Colonic mucosa (tissue), 4 donors: ENCODE data around the gene SLC10A7. TPM values are rescaled to one million over a fixed set of nuclear protein-coding genes. Genes with fewer than 3 reads are reported as not detected.

Source experiments
- DNase-seq: peaks from one replicate; pipeline ENCODE4 v3.0.0-alpha.2; 2020
- H3K27ac ChIP-seq: fragments of 200-600 bp; one replicate; pipeline ENCODE4 v1.8.0; 2021
- H3K27me3 ChIP-seq: fragments of 200-600 bp; one replicate; pipeline ENCODE4 v1.8.0; 2021
- H3K36me3 ChIP-seq: fragments of 200-600 bp; one replicate; pipeline ENCODE4 v1.8.0; 2021
- H3K4me1 ChIP-seq: fragments of 200-600 bp; one replicate; pipeline ENCODE4 v1.8.0; 2021; ENCODE audit warnings: mild to moderate bottlenecking
- H3K4me3 ChIP-seq: fragments of 200-600 bp; one replicate; pipeline ENCODE4 v1.8.0; 2021
- H3K9ac ChIP-seq, 2 donors: one replicate each; pipeline ENCODE4 v1.7.0; 2013; ENCODE audit warnings: control low read depth in 2 of 2, low read depth in 2 of 2, low read length in 2 of 2
- H3K9me3 ChIP-seq: fragments of 200-600 bp; one replicate; pipeline ENCODE4 v1.8.0; 2021
- intact Hi-C: fragments of 100-400 bp; cut with DNase I; formaldehyde crosslinking; loops from one replicate; pipeline ENCODE4 v1.14.1; 2022
- total RNA-seq, 2 donors: library from RNA; stranded (reverse); fragmentation: NEBNext Ultra II Directional in 1 of 2; extraction: Animal tissue kit (Norgen Biotek cat#: 25700) in 1 of 2; gene quantifications; one replicate each; pipeline ENCODE4 v1.2.1, GENCODE V29; 2021
- TF ChIP-seq, protein P1 (sequence below): fragments of 200-600 bp; IDR thresholded peaks from one replicate; pipeline ENCODE4 v1.8.0; 2022; ENCODE audit warnings: antibody characterized with exemption, mild to moderate bottlenecking
- donor health status: healthy.
- donor health status: DM: no; HTN: no; CAD: no.
- donor health status: DM: no; HTN: no; CAD: no.

SLC10A7 gene
- total RNA-seq, 2 donors from 2014 or later: 17.4 to 19.2 TPM

GRCh38 chr4:146443525-146443924 lies 78.2 kb downstream of the SLC10A7 start:
- DNase-seq: no peak
- Histone ChIP-seq H3K4me3 (no peak overlapping the region), H3K27ac (no peak overlapping the region), H3K9ac (no peak overlapping the region), H3K9me3 (no peaks in the 10 kb centered on the region), H3K36me3 (no peaks in the 10 kb centered on the region), H3K4me1 (no peaks in the 10 kb centered on the region), H3K27me3 (no peaks in the 10 kb centered on the region)
- TF ChIP-seq, protein P1, sequence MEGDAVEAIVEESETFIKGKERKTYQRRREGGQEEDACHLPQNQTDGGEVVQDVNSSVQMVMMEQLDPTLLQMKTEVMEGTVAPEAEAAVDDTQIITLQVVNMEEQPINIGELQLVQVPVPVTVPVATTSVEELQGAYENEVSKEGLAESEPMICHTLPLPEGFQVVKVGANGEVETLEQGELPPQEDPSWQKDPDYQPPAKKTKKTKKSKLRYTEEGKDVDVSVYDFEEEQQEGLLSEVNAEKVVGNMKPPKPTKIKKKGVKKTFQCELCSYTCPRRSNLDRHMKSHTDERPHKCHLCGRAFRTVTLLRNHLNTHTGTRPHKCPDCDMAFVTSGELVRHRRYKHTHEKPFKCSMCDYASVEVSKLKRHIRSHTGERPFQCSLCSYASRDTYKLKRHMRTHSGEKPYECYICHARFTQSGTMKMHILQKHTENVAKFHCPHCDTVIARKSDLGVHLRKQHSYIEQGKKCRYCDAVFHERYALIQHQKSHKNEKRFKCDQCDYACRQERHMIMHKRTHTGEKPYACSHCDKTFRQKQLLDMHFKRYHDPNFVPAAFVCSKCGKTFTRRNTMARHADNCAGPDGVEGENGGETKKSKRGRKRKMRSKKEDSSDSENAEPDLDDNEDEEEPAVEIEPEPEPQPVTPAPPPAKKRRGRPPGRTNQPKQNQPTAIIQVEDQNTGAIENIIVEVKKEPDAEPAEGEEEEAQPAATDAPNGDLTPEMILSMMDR: no peak
- intact Hi-C loops: no loop called here

GRCh38 chr4:146442801-146443200 lies 78.9 kb downstream of the SLC10A7 start:
- TF ChIP-seq, protein P1: no peak
- H3K36me3 ChIP-seq: no peaks in the 10 kb centered on the region
- no peak for DNase-seq
- no peak overlapping the region for H3K4me3 ChIP-seq
- no peaks in the 10 kb centered on the region for H3K9me3 ChIP-seq
- H3K4me1 ChIP-seq: no peaks in the 10 kb centered on the region
- H3K9ac ChIP-seq: no peak overlapping the region
- intact Hi-C loops: no loop called here
- H3K27ac ChIP-seq: no peak overlapping the region
- no peaks in the 10 kb centered on the region for H3K27me3 ChIP-seq

DNA sequence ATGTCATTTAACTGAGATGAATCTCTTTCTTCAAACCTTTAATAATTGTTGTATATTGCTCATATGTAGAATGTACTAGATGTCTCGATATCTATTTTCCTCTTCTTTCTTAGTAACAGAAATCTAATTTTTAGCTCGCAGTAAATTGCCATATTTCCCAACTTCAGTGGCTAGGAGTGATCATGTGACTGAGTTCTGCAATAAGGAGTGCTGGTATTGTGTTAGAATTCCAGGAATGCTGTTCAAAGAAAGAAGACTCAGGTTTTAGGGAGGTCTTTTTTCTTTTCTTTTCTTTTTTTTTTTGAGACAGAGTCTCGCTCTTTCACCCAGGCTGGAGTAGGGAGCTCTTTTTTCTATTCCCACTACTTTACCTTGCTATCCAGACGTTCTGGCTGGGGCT lies 81.7 kb downstream of the SLC10A7 start:
- Histone ChIP-seq H3K4me3 (no peak overlapping the region), H3K36me3 (no peaks in the 10 kb centered on the region), H3K4me1 (no peaks in the 10 kb centered on the region), H3K9ac (no peak overlapping the region), H3K27me3 (no peaks in the 10 kb centered on the region), H3K27ac (no peak overlapping the region), H3K9me3 (no peaks in the 10 kb centered on the region)
- TF ChIP-seq, protein P1: no peak
- no peak for DNase-seq
- intact Hi-C loops: no loop called here

DNA sequence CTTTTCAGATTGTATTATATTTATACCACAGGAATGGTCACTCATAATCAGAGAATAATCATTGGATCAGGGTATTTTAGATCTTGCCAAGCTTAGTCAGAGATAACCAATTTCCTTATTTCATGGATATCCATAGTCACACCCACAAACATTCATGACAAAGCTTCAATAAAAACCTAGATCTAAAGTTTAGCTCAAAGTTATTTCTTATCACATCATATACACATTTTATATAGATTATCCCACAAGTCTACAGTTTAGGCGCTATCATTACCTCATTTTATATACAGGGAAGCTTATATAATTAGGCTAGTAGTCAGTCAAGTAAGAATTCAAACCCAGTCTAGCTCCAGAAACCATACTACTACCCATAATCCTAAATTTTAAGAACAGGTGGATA lies 82.3 kb downstream of the SLC10A7 start:
- TF ChIP-seq, protein P1: no peak
- Histone ChIP-seq H3K27ac (no peak overlapping the region), H3K9ac (no peak overlapping the region), H3K9me3 (no peaks in the 10 kb centered on the region), H3K4me1 (no peaks in the 10 kb centered on the region), H3K36me3 (no peaks in the 10 kb centered on the region), H3K4me3 (no peak overlapping the region), H3K27me3 (no peaks in the 10 kb centered on the region)
- no peak for DNase-seq
- intact Hi-C loops: no loop called here

DNA sequence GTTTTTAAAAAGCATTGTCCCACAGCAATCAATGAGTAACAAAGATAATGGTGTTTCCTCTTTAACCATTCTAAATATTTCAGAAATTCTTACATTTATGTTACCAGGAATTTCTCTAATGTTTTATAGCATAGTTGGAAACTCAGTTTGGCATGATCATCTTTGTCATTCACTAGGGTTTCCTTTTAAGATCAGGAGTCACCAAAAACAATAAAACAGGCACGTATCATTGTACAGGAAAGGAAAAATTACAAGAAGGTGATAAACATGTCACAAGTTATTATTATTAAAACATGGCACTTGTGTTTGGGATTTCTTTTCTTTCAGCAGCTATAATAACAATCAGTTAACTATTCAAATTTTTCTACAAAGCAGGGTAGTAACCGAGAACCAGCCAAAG lies 84.0 kb downstream of the SLC10A7 start:
- no peaks in the 10 kb centered on the region for H3K36me3 ChIP-seq
- H3K4me3 ChIP-seq: no peak overlapping the region
- H3K27me3 ChIP-seq: no peaks in the 10 kb centered on the region
- H3K9ac ChIP-seq: no peak overlapping the region
- H3K9me3 ChIP-seq: no peaks in the 10 kb centered on the region
- no peaks in the 10 kb centered on the region for H3K4me1 ChIP-seq
- intact Hi-C loops: no loop called here
- DNase-seq: no peak
- H3K27ac ChIP-seq: no peak overlapping the region
- TF ChIP-seq, protein P1: no peak
